KMS-11 (cell line): ENCODE data around the gene RAD18.

Source experiments
- H2AFZ ChIP-seq: fragments of 200-600 bp; sonication (generic); 2 replicates; pipeline ENCODE4 v1.6.1; 2016; ENCODE audit warnings: antibody characterized with exemption, mixed run types, low read depth
- H3K27ac ChIP-seq: fragments of 200-600 bp; sonication (generic); 2 replicates; pipeline ENCODE4 v1.6.1; 2016; ENCODE audit warnings: mild to moderate bottlenecking, mixed run types
- H3K27me3 ChIP-seq: fragments of 200-600 bp; sonication (generic); 2 replicates; pipeline ENCODE4 v1.6.1; 2017; ENCODE audit warnings: mild to moderate bottlenecking, low read depth, mixed run types, moderate library complexity; ENCODE audit not compliant: insufficient read depth
- H3K36me3 ChIP-seq: fragments of 200-600 bp; sonication (generic); 2 replicates; pipeline ENCODE4 v1.6.1; 2017; ENCODE audit warnings: mild to moderate bottlenecking, mixed run types; ENCODE audit not compliant: insufficient read depth
- H3K4me1 ChIP-seq: fragments of 200-600 bp; sonication (generic); 2 replicates; pipeline ENCODE4 v1.6.1; 2016; ENCODE audit warnings: mild to moderate bottlenecking, low read depth, mixed run types; ENCODE audit not compliant: poor library complexity, severe bottlenecking
- H3K4me2 ChIP-seq: fragments of 200-600 bp; sonication (generic); 2 replicates; pipeline ENCODE4 v1.7.0; 2016; ENCODE audit warnings: mild to moderate bottlenecking, mixed run types
- H3K4me3 ChIP-seq: fragments of 200-600 bp; sonication (generic); IDR thresholded peaks from 2 replicates; pipeline ENCODE4 v1.6.1; 2017; ENCODE audit warnings: low read depth, low read length, mixed read lengths; ENCODE audit not compliant: insufficient read depth
- H3K79me2 ChIP-seq: fragments of 200-600 bp; sonication (generic); 2 replicates; pipeline ENCODE4 v1.6.1; 2016; ENCODE audit warnings: low read depth, mixed run types; ENCODE audit not compliant: insufficient read depth
- H3K9ac ChIP-seq: fragments of 200-600 bp; sonication (generic); 2 replicates; pipeline ENCODE4 v1.6.1; 2016; ENCODE audit warnings: mild to moderate bottlenecking, mixed run types
- H4K20me1 ChIP-seq: fragments of 200-600 bp; sonication (generic); 2 replicates; pipeline ENCODE4 v1.6.1; 2016; ENCODE audit warnings: mild to moderate bottlenecking, mixed run types; ENCODE audit not compliant: insufficient read depth
- TF ChIP-seq, protein P1 (sequence below): fragments of 200-600 bp; sonication (generic); conservative IDR thresholded peaks from 2 replicates; pipeline ENCODE4 v1.6.1; 2017; ENCODE audit warnings: low read depth, mild to moderate bottlenecking, antibody characterized with exemption, low read length, moderate library complexity, mixed read lengths

RAD18 gene

DNA sequence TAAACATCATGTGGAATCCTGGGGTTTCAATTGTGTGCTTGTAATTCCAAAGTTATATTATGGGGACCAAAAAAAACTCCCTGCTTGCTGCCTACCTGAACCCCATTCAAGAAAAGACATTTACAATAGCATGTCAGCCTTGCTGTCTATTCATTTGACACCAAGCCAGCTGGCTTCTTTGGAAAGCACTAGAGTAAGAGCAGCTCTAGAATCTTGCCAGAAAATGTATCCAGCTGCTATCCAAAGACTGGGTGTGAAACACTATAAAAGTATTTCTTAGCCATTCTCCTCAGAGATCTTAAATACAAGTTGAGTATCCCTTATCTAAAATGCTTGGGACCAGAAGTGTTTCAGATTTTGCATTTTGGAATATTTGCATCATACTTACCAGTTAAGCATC, 87.4 kb downstream of the RAD18 start:
- H3K9ac ChIP-seq, result no peak overlapping the region
- H4K20me1 ChIP-seq, result no peaks in the 10 kb centered on the region
- no peaks in the 10 kb centered on the region for H3K36me3 ChIP-seq
- no peak overlapping the region for H2AFZ ChIP-seq
- H3K4me3 ChIP-seq, result no peak overlapping the region
- no peaks in the 10 kb centered on the region for H3K79me2 ChIP-seq
- H3K4me1 ChIP-seq, result no peaks in the 10 kb centered on the region
- no peak overlapping the region for H3K4me2 ChIP-seq
- H3K27me3 ChIP-seq, result no peaks in the 10 kb centered on the region
- H3K27ac ChIP-seq, result no peak overlapping the region
- TF ChIP-seq, protein P1, sequence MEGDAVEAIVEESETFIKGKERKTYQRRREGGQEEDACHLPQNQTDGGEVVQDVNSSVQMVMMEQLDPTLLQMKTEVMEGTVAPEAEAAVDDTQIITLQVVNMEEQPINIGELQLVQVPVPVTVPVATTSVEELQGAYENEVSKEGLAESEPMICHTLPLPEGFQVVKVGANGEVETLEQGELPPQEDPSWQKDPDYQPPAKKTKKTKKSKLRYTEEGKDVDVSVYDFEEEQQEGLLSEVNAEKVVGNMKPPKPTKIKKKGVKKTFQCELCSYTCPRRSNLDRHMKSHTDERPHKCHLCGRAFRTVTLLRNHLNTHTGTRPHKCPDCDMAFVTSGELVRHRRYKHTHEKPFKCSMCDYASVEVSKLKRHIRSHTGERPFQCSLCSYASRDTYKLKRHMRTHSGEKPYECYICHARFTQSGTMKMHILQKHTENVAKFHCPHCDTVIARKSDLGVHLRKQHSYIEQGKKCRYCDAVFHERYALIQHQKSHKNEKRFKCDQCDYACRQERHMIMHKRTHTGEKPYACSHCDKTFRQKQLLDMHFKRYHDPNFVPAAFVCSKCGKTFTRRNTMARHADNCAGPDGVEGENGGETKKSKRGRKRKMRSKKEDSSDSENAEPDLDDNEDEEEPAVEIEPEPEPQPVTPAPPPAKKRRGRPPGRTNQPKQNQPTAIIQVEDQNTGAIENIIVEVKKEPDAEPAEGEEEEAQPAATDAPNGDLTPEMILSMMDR, result no peak

GRCh38 chr3:8873740-8874139, 89.5 kb downstream of the RAD18 start:
- Histone ChIP-seq H3K36me3 (no peaks in the 10 kb centered on the region), H3K79me2 (no peaks in the 10 kb centered on the region), H3K4me2 (no peak overlapping the region), H3K4me1 (no peaks in the 10 kb centered on the region), H3K27me3 (no peaks in the 10 kb centered on the region), H3K9ac (no peak overlapping the region), H2AFZ (no peak overlapping the region), H3K27ac (no peak overlapping the region), H3K4me3 (no peak overlapping the region), H4K20me1 (no peaks in the 10 kb centered on the region)
- TF ChIP-seq, protein P1, result no peak

DNA sequence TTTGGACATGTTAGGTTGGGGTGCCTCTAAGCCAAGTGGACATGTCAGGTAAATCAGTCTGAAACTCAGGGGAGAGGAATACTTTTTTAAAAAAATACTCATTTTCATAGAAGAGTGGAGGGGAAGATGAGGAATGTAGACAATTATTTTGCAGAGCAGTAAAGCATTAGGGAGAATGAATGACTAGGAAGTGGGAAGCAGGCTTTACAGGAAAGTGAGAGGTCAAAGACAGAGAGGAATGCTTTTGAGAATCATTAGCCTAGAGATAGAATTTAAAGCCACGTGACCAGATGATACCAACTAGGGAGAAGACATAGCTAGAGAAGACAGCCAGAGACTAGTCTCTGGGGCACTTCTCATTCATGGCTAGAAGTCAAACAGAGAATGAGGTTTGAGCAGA, 91.0 kb downstream of the RAD18 start:
- Histone ChIP-seq H3K9ac (no peak overlapping the region), H3K27me3 (no peaks in the 10 kb centered on the region), H4K20me1 (no peaks in the 10 kb centered on the region), H3K4me3 (no peak overlapping the region), H3K79me2 (no peaks in the 10 kb centered on the region), H2AFZ (no peak overlapping the region), H3K4me1 (no peaks in the 10 kb centered on the region), H3K4me2 (no peak overlapping the region), H3K36me3 (no peaks in the 10 kb centered on the region), H3K27ac (no peak overlapping the region)
- TF ChIP-seq, protein P1, result no peak

- Histone ChIP-seq H3K4me3 (no peak overlapping the region), H3K4me2 (no peak overlapping the region), H3K27ac (no peak overlapping the region), H2AFZ (no peak overlapping the region), H3K36me3 (no peaks in the 10 kb centered on the region), H3K27me3 (no peaks in the 10 kb centered on the region), H3K79me2 (no peaks in the 10 kb centered on the region), H4K20me1 (no peaks in the 10 kb centered on the region), H3K4me1 (no peaks in the 10 kb centered on the region), H3K9ac (no peak overlapping the region)
- TF ChIP-seq, protein P1, result no peak
Measured at GRCh38 chr3:8871306-8871705, 92.0 kb downstream of the RAD18 start.
